Measurements from ENCODE around the gene RPL32.

DNA sequence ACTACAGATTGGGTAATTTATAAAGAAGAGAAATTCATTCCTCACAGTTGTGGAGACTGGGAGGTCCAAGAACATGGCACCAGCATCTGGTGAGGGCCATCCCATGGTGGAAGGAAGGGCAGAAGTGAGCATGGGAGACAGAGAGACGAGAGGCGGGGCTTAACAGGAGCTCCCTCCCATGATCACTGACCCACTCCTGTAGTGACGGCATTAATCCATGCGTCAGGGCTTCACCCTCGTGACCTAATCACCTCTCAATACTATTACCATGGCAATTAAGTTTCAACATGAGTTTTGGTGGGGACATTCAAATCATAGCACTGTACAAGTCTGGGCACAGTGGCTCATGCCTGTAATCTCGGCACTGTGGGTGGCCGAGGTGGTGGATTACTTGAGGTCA lies 17.1 kb downstream of the RPL32 start:
- TF ChIP-seq CTCF (conservative IDR thresholded peaks at IDR 0.05 in 1 of 2, IDR thresholded peaks at IDR 0.05 in 1 of 2; ENCODE audit: low read depth in 1 of 2, low read length in 2 of 2) (no peak), EZH2 (IDR thresholded peaks at IDR 0.05; ENCODE audit: low read length, missing control alignments) (no peak)

Data from fibroblast of lung (primary cell).